OCI-LY7 (cell line): ENCODE data around the gene SEC24B.

Experiments
- EZH2phosphoT487 ChIP-seq: fragments of 200-600 bp; sonication (generic); IDR thresholded peaks from 2 replicates; pipeline ENCODE4 v1.6.1; 2018; ENCODE audit warnings: low read depth, borderline replicate concordance, mild to moderate bottlenecking, mixed run types, antibody characterized with exemption, low read length, moderate library complexity, mixed read lengths
- TF ChIP-seq, protein P1 (sequence below): fragments of 200-600 bp; sonication (generic); conservative IDR thresholded peaks from 2 replicates; pipeline ENCODE4 v1.5.1; 2014; ENCODE audit warnings: mild to moderate bottlenecking, antibody characterized with exemption, low read length, moderate library complexity, mixed read lengths

GRCh38 chr4:109432696-109433095, 919 bp upstream of the SEC24B start:
- TF ChIP-seq, protein P1, sequence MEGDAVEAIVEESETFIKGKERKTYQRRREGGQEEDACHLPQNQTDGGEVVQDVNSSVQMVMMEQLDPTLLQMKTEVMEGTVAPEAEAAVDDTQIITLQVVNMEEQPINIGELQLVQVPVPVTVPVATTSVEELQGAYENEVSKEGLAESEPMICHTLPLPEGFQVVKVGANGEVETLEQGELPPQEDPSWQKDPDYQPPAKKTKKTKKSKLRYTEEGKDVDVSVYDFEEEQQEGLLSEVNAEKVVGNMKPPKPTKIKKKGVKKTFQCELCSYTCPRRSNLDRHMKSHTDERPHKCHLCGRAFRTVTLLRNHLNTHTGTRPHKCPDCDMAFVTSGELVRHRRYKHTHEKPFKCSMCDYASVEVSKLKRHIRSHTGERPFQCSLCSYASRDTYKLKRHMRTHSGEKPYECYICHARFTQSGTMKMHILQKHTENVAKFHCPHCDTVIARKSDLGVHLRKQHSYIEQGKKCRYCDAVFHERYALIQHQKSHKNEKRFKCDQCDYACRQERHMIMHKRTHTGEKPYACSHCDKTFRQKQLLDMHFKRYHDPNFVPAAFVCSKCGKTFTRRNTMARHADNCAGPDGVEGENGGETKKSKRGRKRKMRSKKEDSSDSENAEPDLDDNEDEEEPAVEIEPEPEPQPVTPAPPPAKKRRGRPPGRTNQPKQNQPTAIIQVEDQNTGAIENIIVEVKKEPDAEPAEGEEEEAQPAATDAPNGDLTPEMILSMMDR = no peak
- no peak for TF ChIP-seq EZH2phosphoT487
